Measurements from ENCODE around the gene GPC3.
"Not testable (repeated sequence)": the region's sequence is repeated elsewhere in the genome, so short reads cannot be mapped to it uniquely, and the experiment has no call there.

Gene GPC3

GRCh38 chrX:133923548-133923947 is 61.8 kb downstream of the GPC3 start:
- no peak for DNase-seq

- DNase-seq: no peak
Observed at GRCh38 chrX:133923113-133923512, 62.3 kb downstream of the GPC3 start.

- no peak for DNase-seq
Observed at GRCh38 chrX:133922390-133922771, 63.0 kb downstream of the GPC3 start.

GRCh38 chrX:133921764-133922389 is 63.5 kb downstream of the GPC3 start:
- DNase-seq: peak; percentile 34

GRCh38 chrX:133921086-133921485 is 64.3 kb downstream of the GPC3 start:
- DNase-seq: no peak

- no peak for DNase-seq
Observed at GRCh38 chrX:133918361-133918771, 67.0 kb downstream of the GPC3 start.

GRCh38 chrX:133916984-133917722 is 68.2 kb downstream of the GPC3 start:
- DNase-seq: no peak

GRCh38 chrX:133913658-133914388 is 71.6 kb downstream of the GPC3 start:
- no peak for DNase-seq

GRCh38 chrX:133913009-133913408 is 72.4 kb downstream of the GPC3 start:
- no peak for DNase-seq

GRCh38 chrX:133911825-133912495 is 73.4 kb downstream of the GPC3 start:
- DNase-seq: no peak

- no peak for DNase-seq
Observed at GRCh38 chrX:133910539-133910938, 74.9 kb downstream of the GPC3 start.

- no peak for DNase-seq
Observed at GRCh38 chrX:133909888-133910287, 75.5 kb downstream of the GPC3 start.

GRCh38 chrX:133908223-133908955 is 77.0 kb downstream of the GPC3 start:
- DNase-seq: peak; percentile 23

GRCh38 chrX:133907606-133908005 is 77.8 kb downstream of the GPC3 start:
- no peak for DNase-seq

GRCh38 chrX:133905305-133905704 is 80.1 kb downstream of the GPC3 start:
- DNase-seq: no peak

GRCh38 chrX:133897593-133898163 is 87.7 kb downstream of the GPC3 start:
- no peak for DNase-seq

GRCh38 chrX:133892337-133892736 is 93.1 kb downstream of the GPC3 start:
- DNase-seq: no peak

GRCh38 chrX:133888984-133889383 is 96.4 kb downstream of the GPC3 start:
- no peak for DNase-seq

GRCh38 chrX:133888084-133888483 is 97.3 kb downstream of the GPC3 start:
- DNase-seq: not testable (repeated sequence)

- DNase-seq: no peak
Observed at GRCh38 chrX:133884430-133885394, 100.7 kb downstream of the GPC3 start.

GRCh38 chrX:133881893-133882292 is 103.5 kb downstream of the GPC3 start:
- no peak for DNase-seq
